Measurements from ENCODE around the gene LGALS14.
"Not testable (repeated sequence)": the region's sequence is repeated elsewhere in the genome, so short reads cannot be mapped to it uniquely, and the experiment has no call there.

LGALS14 gene

GRCh38 chr19:39696387-39696786, 7.9 kb upstream of the LGALS14 start:
- no peak for DNase-seq

GRCh38 chr19:39698535-39698934, 5.7 kb upstream of the LGALS14 start:
- no peak for DNase-seq

- no peak for DNase-seq
Measured at GRCh38 chr19:39701291-39701690, 3.0 kb upstream of the LGALS14 start.

GRCh38 chr19:39705578-39706188, 1.4 kb downstream of the LGALS14 start:
- no peak for DNase-seq

- DNase-seq: no peak
Measured at GRCh38 chr19:39708594-39708993, 4.3 kb downstream of the LGALS14 start.

- no peak for DNase-seq
Measured at GRCh38 chr19:39709026-39709872, 5.0 kb downstream of the LGALS14 start.

- no peak for DNase-seq
Measured at GRCh38 chr19:39710333-39710890, 6.1 kb downstream of the LGALS14 start.

- not testable (repeated sequence) for DNase-seq
Measured at GRCh38 chr19:39720144-39720543, 15.9 kb downstream of the LGALS14 start.

- DNase-seq: no peak
Measured at GRCh38 chr19:39725995-39726394, 21.7 kb downstream of the LGALS14 start.

GRCh38 chr19:39727070-39727800, 23.0 kb downstream of the LGALS14 start:
- no peak for DNase-seq

GRCh38 chr19:39728040-39728439, 23.8 kb downstream of the LGALS14 start:
- DNase-seq: no peak

- DNase-seq: no peak
Measured at GRCh38 chr19:39729594-39729993, 25.3 kb downstream of the LGALS14 start.

GRCh38 chr19:39731685-39732084, 27.4 kb downstream of the LGALS14 start:
- no peak for DNase-seq

- DNase-seq: no peak
Measured at GRCh38 chr19:39733841-39734240, 29.6 kb downstream of the LGALS14 start.

- no peak for DNase-seq
Measured at GRCh38 chr19:39735688-39736087, 31.4 kb downstream of the LGALS14 start.

- no peak for DNase-seq
Measured at GRCh38 chr19:39736088-39736487, 31.8 kb downstream of the LGALS14 start.

GRCh38 chr19:39737351-39737750, 33.1 kb downstream of the LGALS14 start:
- no peak for DNase-seq

GRCh38 chr19:39737891-39738290, 33.6 kb downstream of the LGALS14 start, which contains the start of gene CLC:
Gene CLC (minus strand): TSS chr19:39738029. CDS start chr19:39737952, 77 bp downstream.
- DNase-seq: no peak

GRCh38 chr19:39738814-39739213, 34.5 kb downstream of the LGALS14 start:
- no peak for DNase-seq

GRCh38 chr19:39740395-39740794, 36.1 kb downstream of the LGALS14 start:
- DNase-seq: no peak

- DNase-seq: no peak
Measured at GRCh38 chr19:39745643-39746042, 41.4 kb downstream of the LGALS14 start.

GRCh38 chr19:39746836-39747529, 42.7 kb downstream of the LGALS14 start:
- no peak for DNase-seq

- DNase-seq: no peak
Measured at GRCh38 chr19:39749981-39750380, 45.7 kb downstream of the LGALS14 start.
